PC-3 (cell line): ENCODE measurements around the gene PPFIA1.

Source experiments
- EZH2 ChIP-seq: fragments of 300-600 bp; sonication (generic); IDR thresholded peaks from one replicate; pipeline ENCODE4 v1.6.1; 2017; ENCODE audit warnings: antibody characterized with exemption, mild to moderate bottlenecking, low read length; ENCODE audit not compliant: unreplicated experiment
- EZH2phosphoT487 ChIP-seq: fragments of 300-600 bp; sonication (generic); IDR thresholded peaks from 2 replicates; pipeline ENCODE4 v1.6.1; 2018; ENCODE audit warnings: mild to moderate bottlenecking, antibody characterized with exemption, low read length, borderline replicate concordance
- TF ChIP-seq, protein P1 (sequence below): fragments of 300-600 bp; sonication (generic); conservative IDR thresholded peaks from 2 replicates; pipeline ENCODE4 v1.5.1; 2017; ENCODE audit warnings: antibody characterized with exemption, low read depth, mild to moderate bottlenecking, low read length

DNA sequence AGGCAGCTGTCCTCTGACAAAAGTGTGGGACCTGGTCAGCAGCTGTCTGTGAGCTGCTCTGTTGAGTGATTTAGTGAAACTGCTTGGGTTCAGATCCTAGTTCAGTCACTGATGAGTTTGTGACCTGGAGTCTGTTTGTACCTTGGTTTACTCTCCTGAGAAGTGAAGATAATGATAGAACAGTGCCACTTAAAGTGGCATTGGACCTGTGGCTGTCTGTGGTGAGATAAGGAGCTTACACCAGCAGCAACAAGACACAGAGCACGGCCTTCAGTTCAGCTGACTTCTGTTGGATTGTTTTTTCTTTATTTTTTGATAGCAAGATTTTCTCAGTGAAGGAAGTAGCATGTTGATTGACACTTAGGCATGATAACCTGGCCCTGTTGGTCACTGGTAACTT, 81.6 kb downstream of the PPFIA1 start:
- TF ChIP-seq, protein P1, sequence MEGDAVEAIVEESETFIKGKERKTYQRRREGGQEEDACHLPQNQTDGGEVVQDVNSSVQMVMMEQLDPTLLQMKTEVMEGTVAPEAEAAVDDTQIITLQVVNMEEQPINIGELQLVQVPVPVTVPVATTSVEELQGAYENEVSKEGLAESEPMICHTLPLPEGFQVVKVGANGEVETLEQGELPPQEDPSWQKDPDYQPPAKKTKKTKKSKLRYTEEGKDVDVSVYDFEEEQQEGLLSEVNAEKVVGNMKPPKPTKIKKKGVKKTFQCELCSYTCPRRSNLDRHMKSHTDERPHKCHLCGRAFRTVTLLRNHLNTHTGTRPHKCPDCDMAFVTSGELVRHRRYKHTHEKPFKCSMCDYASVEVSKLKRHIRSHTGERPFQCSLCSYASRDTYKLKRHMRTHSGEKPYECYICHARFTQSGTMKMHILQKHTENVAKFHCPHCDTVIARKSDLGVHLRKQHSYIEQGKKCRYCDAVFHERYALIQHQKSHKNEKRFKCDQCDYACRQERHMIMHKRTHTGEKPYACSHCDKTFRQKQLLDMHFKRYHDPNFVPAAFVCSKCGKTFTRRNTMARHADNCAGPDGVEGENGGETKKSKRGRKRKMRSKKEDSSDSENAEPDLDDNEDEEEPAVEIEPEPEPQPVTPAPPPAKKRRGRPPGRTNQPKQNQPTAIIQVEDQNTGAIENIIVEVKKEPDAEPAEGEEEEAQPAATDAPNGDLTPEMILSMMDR = no peak
- no peak for TF ChIP-seq EZH2
- TF ChIP-seq EZH2phosphoT487 = no peak
